Skeletal muscle satellite cell (primary cell): Measurements from ENCODE around the gene LMTK3.
A peak's percentile ranks its signal among the peaks of the same experiment; 100 is the strongest.
"Not testable (repeated sequence)": the region's sequence is repeated elsewhere in the genome, so short reads cannot be mapped to it uniquely, and the experiment has no call there.

Experiments
- H3K27me3 ChIP-seq: 2 replicates; pipeline ENCODE4 v1.7.0; 2013; ENCODE audit warnings: low read length; ENCODE audit not compliant: control insufficient read depth, insufficient read depth
- H3K36me3 ChIP-seq: 2 replicates; pipeline ENCODE4 v1.7.0; 2013; ENCODE audit warnings: mild to moderate bottlenecking, control low read depth, low read length; ENCODE audit not compliant: insufficient read depth
- H3K4me1 ChIP-seq: 2 replicates; pipeline ENCODE4 v1.7.0; 2013; ENCODE audit warnings: low read length; ENCODE audit not compliant: control insufficient read depth, insufficient read depth
- H3K4me2 ChIP-seq: 2 replicates; pipeline ENCODE4 v1.7.0; 2013; ENCODE audit warnings: mild to moderate bottlenecking, low read length
- H3K4me3 ChIP-seq: 2 replicates; pipeline ENCODE4 v1.7.0; 2013; ENCODE audit warnings: low read length
- H3K9ac ChIP-seq: 2 replicates; pipeline ENCODE4 v1.7.0; 2013; ENCODE audit warnings: mild to moderate bottlenecking, low read depth, low read length, moderate library complexity
- H3K9me3 ChIP-seq: replicated peaks from 2 replicates; pipeline ENCODE4 v1.7.0; 2013; ENCODE audit warnings: mild to moderate bottlenecking, control low read depth, low read length

Gene LMTK3

DNA sequence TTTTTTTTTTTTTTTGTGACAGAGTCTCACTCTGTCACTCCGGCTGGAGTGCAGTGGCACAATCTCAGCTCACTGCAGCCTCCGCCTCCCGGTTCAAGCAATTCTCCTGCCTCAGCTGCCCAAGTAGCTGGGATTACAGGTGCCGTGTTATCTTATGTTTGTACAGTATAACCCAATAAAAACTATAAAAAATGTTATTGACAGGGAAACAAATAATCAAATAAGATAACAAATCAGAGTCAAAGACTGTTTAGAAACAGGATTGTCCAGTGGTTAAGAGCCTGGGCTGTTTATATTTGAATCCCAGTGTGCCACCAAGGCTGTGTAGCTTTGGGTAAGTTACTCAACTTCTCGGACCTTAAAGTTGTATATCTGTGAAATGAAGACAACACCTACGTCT is 19.1 kb upstream of the LMTK3 start:
- no peak overlapping the region for H3K4me2 ChIP-seq
- H3K36me3 ChIP-seq = no peaks in the 10 kb centered on the region
- no peak overlapping the region for H3K9ac ChIP-seq
- peaks cover 7% of the 10 kb centered on the region for H3K27me3 ChIP-seq
- no peaks in the 10 kb centered on the region for H3K4me1 ChIP-seq
- peaks cover 3% of the 10 kb centered on the region for H3K9me3 ChIP-seq
- no peak overlapping the region for H3K4me3 ChIP-seq

GRCh38 chr19:48530066-48530720 is 18.6 kb upstream of the LMTK3 start:
- Histone ChIP-seq H3K4me1 (no peaks in the 10 kb centered on the region), H3K9me3 (peaks cover 3% of the 10 kb centered on the region), H3K4me2 (no peak overlapping the region), H3K4me3 (no peak overlapping the region), H3K27me3 (peaks cover 7% of the 10 kb centered on the region), H3K9ac (no peak overlapping the region), H3K36me3 (no peaks in the 10 kb centered on the region)

GRCh38 chr19:48529156-48529555 is 17.5 kb upstream of the LMTK3 start:
- Histone ChIP-seq H3K9me3 (peaks cover 8% of the 10 kb centered on the region), H3K9ac (no peak overlapping the region), H3K4me1 (no peaks in the 10 kb centered on the region), H3K36me3 (no peaks in the 10 kb centered on the region), H3K27me3 (peaks cover 7% of the 10 kb centered on the region), H3K4me2 (no peak overlapping the region), H3K4me3 (no peak overlapping the region)

- Histone ChIP-seq H3K27me3 (no peaks in the 10 kb centered on the region), H3K4me2 (no peak overlapping the region), H3K4me1 (no peaks in the 10 kb centered on the region), H3K36me3 (no peaks in the 10 kb centered on the region), H3K9ac (no peak overlapping the region), H3K9me3 (peaks cover 9% of the 10 kb centered on the region), H3K4me3 (no peak overlapping the region)
These were observed 13.1 kb upstream of the LMTK3 start for GRCh38 chr19:48524732-48525131.

DNA sequence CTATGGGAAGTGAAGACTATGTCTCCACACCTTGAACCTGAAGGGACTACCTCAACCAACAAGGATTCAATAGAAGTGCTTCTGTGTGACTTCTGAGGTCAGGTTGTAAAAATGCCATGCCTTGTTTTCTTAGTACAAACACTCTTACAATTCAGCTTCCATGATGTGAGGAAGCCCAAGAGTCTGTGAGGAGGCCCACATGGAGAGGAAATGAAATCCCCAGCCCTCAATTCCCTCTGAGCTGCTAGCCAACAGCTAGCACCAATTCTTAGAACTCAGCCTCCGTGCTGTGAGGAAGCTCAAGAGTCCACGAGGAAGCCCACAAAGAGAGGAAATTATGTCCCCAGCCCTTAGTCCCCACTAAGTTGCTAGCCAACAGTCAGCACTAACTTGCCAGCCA is 12.6 kb upstream of the LMTK3 start:
- H3K4me3 ChIP-seq = no peak overlapping the region
- no peak overlapping the region for H3K4me2 ChIP-seq
- no peaks in the 10 kb centered on the region for H3K4me1 ChIP-seq
- H3K36me3 ChIP-seq = no peaks in the 10 kb centered on the region
- H3K9me3 ChIP-seq = peaks cover 9% of the 10 kb centered on the region
- H3K9ac ChIP-seq = no peak overlapping the region
- H3K27me3 ChIP-seq = no peaks in the 10 kb centered on the region

DNA sequence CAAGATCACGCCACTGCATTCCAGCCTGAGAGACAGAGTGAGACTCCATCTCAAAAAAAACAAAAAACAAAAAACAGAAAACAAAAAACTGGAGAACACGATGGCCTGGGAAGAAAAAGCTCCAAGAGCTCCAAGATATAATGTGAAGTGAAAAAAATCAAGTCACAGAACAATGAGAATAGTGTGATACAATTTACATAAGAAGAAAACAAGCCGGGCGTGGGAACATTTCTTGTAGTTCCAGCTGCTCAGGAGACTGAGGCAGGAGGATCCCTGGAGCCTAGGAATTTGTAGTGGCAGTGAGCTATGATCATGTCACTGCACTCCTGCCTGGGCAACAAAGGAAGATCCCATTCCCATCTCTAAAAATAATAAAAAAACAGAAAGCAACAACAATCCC is 8.5 kb upstream of the LMTK3 start:
- H3K4me1 ChIP-seq = no peaks in the 10 kb centered on the region
- H3K9me3 ChIP-seq = peaks cover 6% of the 10 kb centered on the region
- no peak overlapping the region for H3K9ac ChIP-seq
- peaks cover 11% of the 10 kb centered on the region for H3K27me3 ChIP-seq
- no peak overlapping the region for H3K4me2 ChIP-seq
- H3K36me3 ChIP-seq = no peaks in the 10 kb centered on the region
- no peak overlapping the region for H3K4me3 ChIP-seq

DNA sequence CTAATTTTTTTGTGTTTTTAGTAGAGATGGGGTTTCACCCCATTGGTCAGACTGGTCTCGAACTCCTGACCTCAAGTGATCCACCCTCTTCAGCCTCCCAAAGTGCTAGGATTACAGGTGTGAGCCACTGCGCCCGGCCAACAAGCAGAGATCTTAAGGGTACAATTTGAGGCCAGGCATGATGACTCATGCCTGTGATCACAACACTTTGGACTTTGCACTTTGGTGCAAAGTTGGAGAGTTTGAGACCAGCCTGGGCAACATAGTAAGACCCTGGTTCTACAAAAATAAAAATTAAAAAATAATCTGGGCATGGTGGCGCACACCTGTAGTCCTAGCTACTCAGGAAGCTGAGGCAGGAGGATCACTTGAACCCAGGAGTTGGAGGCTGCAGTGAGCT is 7.8 kb upstream of the LMTK3 start:
- H3K4me1 ChIP-seq, H3K36me3 ChIP-seq, H3K4me3 ChIP-seq, H3K9ac ChIP-seq, H3K4me2 ChIP-seq, H3K9me3 ChIP-seq: not testable (repeated sequence)
- peaks cover 11% of the 10 kb centered on the region for H3K27me3 ChIP-seq

DNA sequence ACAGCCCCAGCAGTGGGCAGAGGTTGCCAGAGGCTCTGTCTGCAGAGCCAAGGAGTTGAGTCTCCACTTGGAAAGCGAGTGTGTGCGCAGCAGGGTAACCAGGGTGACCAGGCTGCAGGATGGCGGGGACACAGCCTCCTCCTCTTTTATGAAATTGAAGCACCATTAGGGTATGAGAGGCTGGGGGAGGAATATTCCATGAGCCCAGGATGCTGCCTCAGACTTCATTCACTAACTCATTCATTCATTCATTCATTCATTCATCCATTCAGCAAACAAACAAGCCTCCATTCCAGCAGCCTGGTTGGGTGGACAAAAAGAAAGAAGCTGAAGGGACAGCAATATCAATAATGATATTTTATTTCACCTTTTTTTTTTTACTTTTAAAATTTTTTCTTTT is 6.6 kb upstream of the LMTK3 start:
- Histone ChIP-seq H3K27me3 (peaks cover 20% of the 10 kb centered on the region), H3K36me3 (no peaks in the 10 kb centered on the region), H3K9ac (no peak overlapping the region), H3K4me1 (peaks cover 7% of the 10 kb centered on the region), H3K9me3 (no peaks in the 10 kb centered on the region), H3K4me2 (no peak overlapping the region), H3K4me3 (no peak overlapping the region)

- Histone ChIP-seq H3K36me3 (no peaks in the 10 kb centered on the region), H3K9me3 (no peaks in the 10 kb centered on the region), H3K27me3 (peaks cover 34% of the 10 kb centered on the region), H3K9ac (no peak overlapping the region), H3K4me2 (no peak overlapping the region), H3K4me3 (no peak overlapping the region), H3K4me1 (peaks cover 8% of the 10 kb centered on the region)
These were observed 4.9 kb upstream of the LMTK3 start for GRCh38 chr19:48516536-48516935.

DNA sequence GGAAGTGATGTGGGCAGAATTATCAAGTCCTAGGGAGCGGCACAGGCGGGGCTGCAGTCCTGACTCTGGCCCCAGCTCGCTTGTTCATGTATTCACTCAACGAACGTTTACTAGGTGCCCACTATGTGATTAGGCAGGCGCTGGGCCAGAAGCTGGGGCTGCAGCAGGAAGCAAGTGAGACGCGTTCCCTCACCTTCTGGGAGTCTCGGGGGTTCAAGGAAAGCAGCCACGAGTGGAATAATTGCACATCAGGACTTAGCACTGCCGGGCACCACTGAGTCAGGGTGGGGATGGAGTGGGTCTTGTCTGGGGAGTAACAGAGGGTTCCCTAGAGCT is 2.5 kb upstream of the LMTK3 start:
- H3K4me3 ChIP-seq = peak overlapping the region; percentile 71
- peaks cover 50% of the 10 kb centered on the region for H3K27me3 ChIP-seq
- no peak overlapping the region for H3K9ac ChIP-seq
- H3K4me2 ChIP-seq = peak overlapping the region; percentile 88
- H3K4me1 ChIP-seq = peaks cover 8% of the 10 kb centered on the region
- no peaks in the 10 kb centered on the region for H3K9me3 ChIP-seq
- no peaks in the 10 kb centered on the region for H3K36me3 ChIP-seq

GRCh38 chr19:48513289-48514122 is 1.9 kb upstream of the LMTK3 start:
- Histone ChIP-seq H3K36me3 (no peaks in the 10 kb centered on the region), H3K9me3 (no peaks in the 10 kb centered on the region), H3K4me3 (peak overlapping the region; percentile 71), H3K4me1 (peaks cover 8% of the 10 kb centered on the region), H3K27me3 (peaks cover 53% of the 10 kb centered on the region), H3K9ac (no peak overlapping the region), H3K4me2 (peak overlapping the region; percentile 88)
